GM23338 (cell line): Measurements from ENCODE around the gene PIK3C2G. TPM values are rescaled to one million over a fixed set of nuclear protein-coding genes. Genes with fewer than 3 reads are reported as not detected.
"Not testable (repeated sequence)": the region's sequence is repeated elsewhere in the genome, so short reads cannot be mapped to it uniquely, and the experiment has no call there.

Experiments used
- ATAC-seq: fragments of 200-7000 bp; cut with Tn5 transposase; 3 replicates; pipeline ENCODE4 v1.9.1; 2020
- DNase-seq: peaks from one replicate; pipeline ENCODE4 v3.0.0-alpha.2; 2015; ENCODE audit warnings: low spot score
- H2AFZ ChIP-seq: fragments of 200-600 bp; sonication (generic); 2 replicates; pipeline ENCODE4 v1.8.0; 2016; ENCODE audit warnings: antibody characterized with exemption, mild to moderate bottlenecking, moderate library complexity
- H3F3A ChIP-seq: fragments of 200-600 bp; sonication (generic); replicated peaks from 2 replicates; pipeline ENCODE4 v1.8.0; 2017; ENCODE audit warnings: antibody characterized with exemption, mixed run types, low read depth
- H3K27ac ChIP-seq: fragments of 200-600 bp; sonication (generic); 2 replicates; pipeline ENCODE4 v1.6.1; 2016; ENCODE audit warnings: low read depth
- H3K27me3 ChIP-seq: fragments of 200-600 bp; sonication (generic); 2 replicates; pipeline ENCODE4 v1.8.0; 2016; ENCODE audit warnings: mild to moderate bottlenecking, mixed run types, moderate library complexity; ENCODE audit not compliant: insufficient read depth
- H3K36me3 ChIP-seq: fragments of 200-600 bp; sonication (generic); 2 replicates; pipeline ENCODE4 v1.8.0; 2016; ENCODE audit warnings: mild to moderate bottlenecking; ENCODE audit not compliant: insufficient read depth
- H3K4me1 ChIP-seq: fragments of 200-600 bp; sonication (generic); 2 replicates; pipeline ENCODE4 v1.8.0; 2016; ENCODE audit warnings: mild to moderate bottlenecking, moderate library complexity; ENCODE audit not compliant: insufficient read depth
- H3K4me2 ChIP-seq: fragments of 200-600 bp; sonication (generic); 2 replicates; pipeline ENCODE4 v1.7.1; 2017; ENCODE audit warnings: mixed run types
- H3K4me3 ChIP-seq: fragments of 200-600 bp; sonication (generic); 2 replicates; pipeline ENCODE4 v1.6.1; 2016; ENCODE audit warnings: mixed run types
- H3K79me2 ChIP-seq: fragments of 200-600 bp; sonication (generic); replicated peaks from 2 replicates; pipeline ENCODE4 v1.8.0; 2017; ENCODE audit warnings: mild to moderate bottlenecking; ENCODE audit not compliant: insufficient read depth
- H3K9me2 ChIP-seq: fragments of 200-600 bp; sonication (generic); 2 replicates; pipeline ENCODE4 v1.8.0; 2017; ENCODE audit not compliant: insufficient read depth
- H4K20me1 ChIP-seq: fragments of 200-600 bp; sonication (generic); replicated peaks from 2 replicates; pipeline ENCODE4 v1.8.0; 2017; ENCODE audit warnings: mild to moderate bottlenecking; ENCODE audit not compliant: insufficient read depth
- H3K27ac Mint-ChIP-seq: 2 replicates; pipeline ENCODE4 v1.8.0; 2020; ENCODE audit warnings: inconsistent platforms, mild to moderate bottlenecking, moderate library complexity, mixed read lengths
- H3K27me3 Mint-ChIP-seq: 3 replicates; pipeline ENCODE4 v1.8.0; 2022; ENCODE audit warnings: low read depth, mild to moderate bottlenecking, moderate library complexity, mixed read lengths, inconsistent platforms; ENCODE audit not compliant: insufficient read depth, poor library complexity
- H3K36me3 Mint-ChIP-seq: 3 replicates; pipeline ENCODE4 v1.8.0; 2021; ENCODE audit warnings: low read depth, mild to moderate bottlenecking, inconsistent platforms, moderate library complexity, mixed read lengths
- H3K4me1 Mint-ChIP-seq: 3 replicates; pipeline ENCODE4 v1.8.0; 2020; ENCODE audit warnings: mild to moderate bottlenecking, inconsistent platforms, mixed read lengths
- H3K4me3 Mint-ChIP-seq: 3 replicates; pipeline ENCODE4 v1.8.0; 2021; ENCODE audit warnings: moderate library complexity, mild to moderate bottlenecking, inconsistent platforms, mixed read lengths
- H3K9me3 Mint-ChIP-seq: 3 replicates; pipeline ENCODE4 v1.8.0; 2020; ENCODE audit warnings: moderate library complexity, mild to moderate bottlenecking, inconsistent platforms, mixed read lengths
- JUNB ChIP-seq: IDR thresholded peaks from one replicate; pipeline ENCODE4 v1.6.1; 2016; ENCODE audit warnings: antibody characterized with exemption; ENCODE audit not compliant: unreplicated experiment
- NANOG ChIP-seq: IDR thresholded peaks from 2 replicates; pipeline ENCODE4 v1.6.1; 2016; ENCODE audit warnings: antibody characterized with exemption, borderline replicate concordance
- REST ChIP-seq: IDR thresholded peaks from one replicate; pipeline ENCODE4 v1.6.1; 2018; ENCODE audit warnings: antibody characterized with exemption; ENCODE audit not compliant: unreplicated experiment
- polyA plus RNA-seq: library from polyadenylated mRNA; unstranded; fragments of >200 nt; fragmentation: Nextera tagmentation; extraction: Ambion mirVana; gene quantifications from 2 replicates; pipeline ENCODE4 v1.2.1, GENCODE V29; 2016
- total RNA-seq: library from RNA; depleted of rRNA; stranded (reverse); fragments of >200 nt; shearing (Covaris generic); gene quantifications from 2 replicates; pipeline ENCODE4 v1.2.3, GENCODE V29; 2014

The PIK3C2G gene
- total and polyA plus RNA-seq, 2 experiments from 2014 or later: not detected

- no peak for TF ChIP-seq NANOG
- TF ChIP-seq JUNB: no peak
- TF ChIP-seq REST: no peak
Measured at GRCh38 chr12:18496156-18496555, 234.8 kb downstream of the PIK3C2G start (continued).

- not testable (repeated sequence) for H3K4me3 ChIP-seq, H4K20me1 ChIP-seq, H3K4me1 Mint-ChIP-seq, H3K27ac ChIP-seq, H3K4me2 ChIP-seq, H3K79me2 ChIP-seq, H3K9me3 Mint-ChIP-seq, H3K9me2 ChIP-seq, H3K27me3 ChIP-seq, H3F3A ChIP-seq, DNase-seq, H3K36me3 Mint-ChIP-seq, H3K36me3 ChIP-seq, H3K4me3 Mint-ChIP-seq, H3K4me1 ChIP-seq, H3K27me3 Mint-ChIP-seq, H3K27ac Mint-ChIP-seq, H2AFZ ChIP-seq, ATAC-seq
- peak; percentile 37 for TF ChIP-seq REST
Measured at GRCh38 chr12:18500160-18500574, 238.8 kb downstream of the PIK3C2G start.

- not testable (repeated sequence) for H3K4me2 ChIP-seq, H3K27ac ChIP-seq, H3K4me3 Mint-ChIP-seq, DNase-seq, H3K9me2 ChIP-seq, H3K4me3 ChIP-seq, H3K36me3 Mint-ChIP-seq, H3K9me3 Mint-ChIP-seq, H3K79me2 ChIP-seq, ATAC-seq, H3K4me1 Mint-ChIP-seq, H3K27me3 Mint-ChIP-seq, H3K4me1 ChIP-seq, H3K27me3 ChIP-seq, H4K20me1 ChIP-seq, H3K27ac Mint-ChIP-seq, H3K36me3 ChIP-seq, H3F3A ChIP-seq
- H2AFZ ChIP-seq: peak overlapping the region; percentile 86; the same call in 1 of the 2 replicates
Measured at GRCh38 chr12:18500736-18501135, 239.4 kb downstream of the PIK3C2G start.
